ENCODE measurements around the gene MIDN.

The MIDN gene

DNA sequence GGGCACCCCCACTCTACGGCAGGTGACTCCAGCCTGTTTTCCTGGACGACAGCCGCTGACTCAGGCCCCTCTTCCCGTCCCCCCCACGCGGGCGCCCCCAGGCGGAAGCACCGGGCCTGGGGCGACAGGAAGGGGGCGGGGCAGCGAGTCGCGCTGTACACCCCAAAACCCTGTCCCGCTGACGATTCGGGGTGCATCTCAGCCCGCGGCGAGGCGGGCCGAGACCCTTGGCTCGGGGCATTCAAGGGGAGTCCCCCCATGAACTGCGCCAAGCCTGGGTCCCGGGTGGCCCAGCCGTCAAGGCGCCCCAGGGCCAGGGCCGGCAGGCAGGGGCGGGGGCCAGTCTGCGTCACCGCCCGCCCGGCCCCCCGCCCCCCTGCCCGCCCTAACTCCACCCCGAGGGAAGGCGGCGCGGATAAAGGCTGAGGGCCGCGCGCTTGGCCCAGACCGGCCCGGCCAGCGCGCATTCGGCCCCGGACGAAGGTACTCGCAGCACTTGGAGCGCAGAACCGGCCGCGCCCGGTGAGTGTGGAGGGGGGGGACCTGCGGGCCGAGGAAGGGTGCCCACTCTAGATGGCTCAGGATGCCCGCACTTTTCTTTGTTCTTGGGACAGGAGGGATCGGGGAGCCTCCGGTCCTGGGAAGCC, at the start of gene MIDN (continued):
- TF ChIP-seq, protein P1, sequence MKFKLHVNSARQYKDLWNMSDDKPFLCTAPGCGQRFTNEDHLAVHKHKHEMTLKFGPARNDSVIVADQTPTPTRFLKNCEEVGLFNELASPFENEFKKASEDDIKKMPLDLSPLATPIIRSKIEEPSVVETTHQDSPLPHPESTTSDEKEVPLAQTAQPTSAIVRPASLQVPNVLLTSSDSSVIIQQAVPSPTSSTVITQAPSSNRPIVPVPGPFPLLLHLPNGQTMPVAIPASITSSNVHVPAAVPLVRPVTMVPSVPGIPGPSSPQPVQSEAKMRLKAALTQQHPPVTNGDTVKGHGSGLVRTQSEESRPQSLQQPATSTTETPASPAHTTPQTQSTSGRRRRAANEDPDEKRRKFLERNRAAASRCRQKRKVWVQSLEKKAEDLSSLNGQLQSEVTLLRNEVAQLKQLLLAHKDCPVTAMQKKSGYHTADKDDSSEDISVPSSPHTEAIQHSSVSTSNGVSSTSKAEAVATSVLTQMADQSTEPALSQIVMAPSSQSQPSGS (tag by site-specific recombination; IDR thresholded peaks at IDR 0.05; ENCODE audit: low read depth), result no peak
- TF ChIP-seq ZNF223 (tag by site-specific recombination; IDR thresholded peaks at IDR 0.05) (no peak), ZNF658 (tag by site-specific recombination; IDR thresholded peaks at IDR 0.05) (no peak), ZNF311 (tag by site-specific recombination; IDR thresholded peaks at IDR 0.05; ENCODE audit: borderline replicate concordance) (no peak), ZNF585B (tag by site-specific recombination; IDR thresholded peaks at IDR 0.05) (no peak), ZNF501 (tag by site-specific recombination; IDR thresholded peaks at IDR 0.05) (no peak), YY2 (tag by site-specific recombination; IDR thresholded peaks at IDR 0.05) (no peak), ZNF24 (tag by site-specific recombination; IDR thresholded peaks at IDR 0.05) (no peak), ZNF174 (tag by site-specific recombination; IDR thresholded peaks at IDR 0.05) (no peak), ZNF416 (tag by site-specific recombination; IDR thresholded peaks at IDR 0.05) (no peak), ZNF121 (tag by site-specific recombination; IDR thresholded peaks at IDR 0.05) (no peak), ZNF701 (tag by site-specific recombination; IDR thresholded peaks at IDR 0.05) (no peak), ZNF843 (tag by site-specific recombination; IDR thresholded peaks at IDR 0.05) (no peak), ZNF530 (tag by site-specific recombination; IDR thresholded peaks at IDR 0.05; ENCODE audit: low read depth) (no peak), ZBTB21 (tag by site-specific recombination; IDR thresholded peaks at IDR 0.05) (no peak), ZNF133 (tag by site-specific recombination; IDR thresholded peaks at IDR 0.05) (no peak)
- TF ChIP-seq, protein P2, sequence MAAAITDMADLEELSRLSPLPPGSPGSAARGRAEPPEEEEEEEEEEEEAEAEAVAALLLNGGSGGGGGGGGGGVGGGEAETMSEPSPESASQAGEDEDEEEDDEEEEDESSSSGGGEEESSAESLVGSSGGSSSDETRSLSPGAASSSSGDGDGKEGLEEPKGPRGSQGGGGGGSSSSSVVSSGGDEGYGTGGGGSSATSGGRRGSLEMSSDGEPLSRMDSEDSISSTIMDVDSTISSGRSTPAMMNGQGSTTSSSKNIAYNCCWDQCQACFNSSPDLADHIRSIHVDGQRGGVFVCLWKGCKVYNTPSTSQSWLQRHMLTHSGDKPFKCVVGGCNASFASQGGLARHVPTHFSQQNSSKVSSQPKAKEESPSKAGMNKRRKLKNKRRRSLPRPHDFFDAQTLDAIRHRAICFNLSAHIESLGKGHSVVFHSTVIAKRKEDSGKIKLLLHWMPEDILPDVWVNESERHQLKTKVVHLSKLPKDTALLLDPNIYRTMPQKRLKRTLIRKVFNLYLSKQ (tag by site-specific recombination; IDR thresholded peaks at IDR 0.05; ENCODE audit: borderline replicate concordance), result no peak
- TF ChIP-seq, protein P3, sequence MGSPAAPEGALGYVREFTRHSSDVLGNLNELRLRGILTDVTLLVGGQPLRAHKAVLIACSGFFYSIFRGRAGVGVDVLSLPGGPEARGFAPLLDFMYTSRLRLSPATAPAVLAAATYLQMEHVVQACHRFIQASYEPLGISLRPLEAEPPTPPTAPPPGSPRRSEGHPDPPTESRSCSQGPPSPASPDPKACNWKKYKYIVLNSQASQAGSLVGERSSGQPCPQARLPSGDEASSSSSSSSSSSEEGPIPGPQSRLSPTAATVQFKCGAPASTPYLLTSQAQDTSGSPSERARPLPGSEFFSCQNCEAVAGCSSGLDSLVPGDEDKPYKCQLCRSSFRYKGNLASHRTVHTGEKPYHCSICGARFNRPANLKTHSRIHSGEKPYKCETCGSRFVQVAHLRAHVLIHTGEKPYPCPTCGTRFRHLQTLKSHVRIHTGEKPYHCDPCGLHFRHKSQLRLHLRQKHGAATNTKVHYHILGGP (tag by site-specific recombination; IDR thresholded peaks at IDR 0.05), result no peak
- TF ChIP-seq, protein P4, sequence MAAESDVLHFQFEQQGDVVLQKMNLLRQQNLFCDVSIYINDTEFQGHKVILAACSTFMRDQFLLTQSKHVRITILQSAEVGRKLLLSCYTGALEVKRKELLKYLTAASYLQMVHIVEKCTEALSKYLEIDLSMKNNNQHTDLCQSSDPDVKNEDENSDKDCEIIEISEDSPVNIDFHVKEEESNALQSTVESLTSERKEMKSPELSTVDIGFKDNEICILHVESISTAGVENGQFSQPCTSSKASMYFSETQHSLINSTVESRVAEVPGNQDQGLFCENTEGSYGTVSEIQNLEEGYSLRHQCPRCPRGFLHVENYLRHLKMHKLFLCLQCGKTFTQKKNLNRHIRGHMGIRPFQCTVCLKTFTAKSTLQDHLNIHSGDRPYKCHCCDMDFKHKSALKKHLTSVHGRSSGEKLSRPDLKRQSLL (tag by site-specific recombination; IDR thresholded peaks at IDR 0.05), result no peak
- TF ChIP-seq, protein P5, sequence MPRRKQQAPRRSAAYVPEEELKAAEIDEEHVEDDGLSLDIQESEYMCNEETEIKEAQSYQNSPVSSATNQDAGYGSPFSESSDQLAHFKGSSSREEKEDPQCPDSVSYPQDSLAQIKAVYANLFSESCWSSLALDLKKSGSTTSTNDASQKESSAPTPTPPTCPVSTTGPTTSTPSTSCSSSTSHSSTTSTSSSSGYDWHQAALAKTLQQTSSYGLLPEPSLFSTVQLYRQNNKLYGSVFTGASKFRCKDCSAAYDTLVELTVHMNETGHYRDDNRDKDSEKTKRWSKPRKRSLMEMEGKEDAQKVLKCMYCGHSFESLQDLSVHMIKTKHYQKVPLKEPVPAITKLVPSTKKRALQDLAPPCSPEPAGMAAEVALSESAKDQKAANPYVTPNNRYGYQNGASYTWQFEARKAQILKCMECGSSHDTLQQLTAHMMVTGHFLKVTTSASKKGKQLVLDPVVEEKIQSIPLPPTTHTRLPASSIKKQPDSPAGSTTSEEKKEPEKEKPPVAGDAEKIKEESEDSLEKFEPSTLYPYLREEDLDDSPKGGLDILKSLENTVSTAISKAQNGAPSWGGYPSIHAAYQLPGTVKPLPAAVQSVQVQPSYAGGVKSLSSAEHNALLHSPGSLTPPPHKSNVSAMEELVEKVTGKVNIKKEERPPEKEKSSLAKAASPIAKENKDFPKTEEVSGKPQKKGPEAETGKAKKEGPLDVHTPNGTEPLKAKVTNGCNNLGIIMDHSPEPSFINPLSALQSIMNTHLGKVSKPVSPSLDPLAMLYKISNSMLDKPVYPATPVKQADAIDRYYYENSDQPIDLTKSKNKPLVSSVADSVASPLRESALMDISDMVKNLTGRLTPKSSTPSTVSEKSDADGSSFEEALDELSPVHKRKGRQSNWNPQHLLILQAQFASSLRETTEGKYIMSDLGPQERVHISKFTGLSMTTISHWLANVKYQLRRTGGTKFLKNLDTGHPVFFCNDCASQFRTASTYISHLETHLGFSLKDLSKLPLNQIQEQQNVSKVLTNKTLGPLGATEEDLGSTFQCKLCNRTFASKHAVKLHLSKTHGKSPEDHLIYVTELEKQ (tag by site-specific recombination; IDR thresholded peaks at IDR 0.05; ENCODE audit: borderline replicate concordance), result no peak
- TF ChIP-seq, protein P6, sequence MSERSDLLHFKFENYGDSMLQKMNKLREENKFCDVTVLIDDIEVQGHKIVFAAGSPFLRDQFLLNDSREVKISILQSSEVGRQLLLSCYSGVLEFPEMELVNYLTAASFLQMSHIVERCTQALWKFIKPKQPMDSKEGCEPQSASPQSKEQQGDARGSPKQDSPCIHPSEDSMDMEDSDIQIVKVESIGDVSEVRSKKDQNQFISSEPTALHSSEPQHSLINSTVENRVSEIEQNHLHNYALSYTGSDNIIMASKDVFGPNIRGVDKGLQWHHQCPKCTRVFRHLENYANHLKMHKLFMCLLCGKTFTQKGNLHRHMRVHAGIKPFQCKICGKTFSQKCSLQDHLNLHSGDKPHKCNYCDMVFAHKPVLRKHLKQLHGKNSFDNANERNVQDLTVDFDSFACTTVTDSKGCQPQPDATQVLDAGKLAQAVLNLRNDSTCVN (tag by site-specific recombination; optimal IDR thresholded peaks at IDR 0.05), result no peak
- TF ChIP-seq, protein P7, sequence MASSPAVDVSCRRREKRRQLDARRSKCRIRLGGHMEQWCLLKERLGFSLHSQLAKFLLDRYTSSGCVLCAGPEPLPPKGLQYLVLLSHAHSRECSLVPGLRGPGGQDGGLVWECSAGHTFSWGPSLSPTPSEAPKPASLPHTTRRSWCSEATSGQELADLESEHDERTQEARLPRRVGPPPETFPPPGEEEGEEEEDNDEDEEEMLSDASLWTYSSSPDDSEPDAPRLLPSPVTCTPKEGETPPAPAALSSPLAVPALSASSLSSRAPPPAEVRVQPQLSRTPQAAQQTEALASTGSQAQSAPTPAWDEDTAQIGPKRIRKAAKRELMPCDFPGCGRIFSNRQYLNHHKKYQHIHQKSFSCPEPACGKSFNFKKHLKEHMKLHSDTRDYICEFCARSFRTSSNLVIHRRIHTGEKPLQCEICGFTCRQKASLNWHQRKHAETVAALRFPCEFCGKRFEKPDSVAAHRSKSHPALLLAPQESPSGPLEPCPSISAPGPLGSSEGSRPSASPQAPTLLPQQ (tag by site-specific recombination; IDR thresholded peaks at IDR 0.05), result 0 out of 2 replicates have a peak, but pooled peaks have one; percentile 56
- TF ChIP-seq, protein P8, sequence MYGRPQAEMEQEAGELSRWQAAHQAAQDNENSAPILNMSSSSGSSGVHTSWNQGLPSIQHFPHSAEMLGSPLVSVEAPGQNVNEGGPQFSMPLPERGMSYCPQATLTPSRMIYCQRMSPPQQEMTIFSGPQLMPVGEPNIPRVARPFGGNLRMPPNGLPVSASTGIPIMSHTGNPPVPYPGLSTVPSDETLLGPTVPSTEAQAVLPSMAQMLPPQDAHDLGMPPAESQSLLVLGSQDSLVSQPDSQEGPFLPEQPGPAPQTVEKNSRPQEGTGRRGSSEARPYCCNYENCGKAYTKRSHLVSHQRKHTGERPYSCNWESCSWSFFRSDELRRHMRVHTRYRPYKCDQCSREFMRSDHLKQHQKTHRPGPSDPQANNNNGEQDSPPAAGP (tag by site-specific recombination; IDR thresholded peaks at IDR 0.05), result peak; percentile 74; the same call in 1 of the 2 replicates
